ENCODE data around the gene HMGXB3.

GRCh38 chr5:149988126-149988525, 12.4 kb upstream of the HMGXB3 start:
- TF ChIP-seq, protein P1, sequence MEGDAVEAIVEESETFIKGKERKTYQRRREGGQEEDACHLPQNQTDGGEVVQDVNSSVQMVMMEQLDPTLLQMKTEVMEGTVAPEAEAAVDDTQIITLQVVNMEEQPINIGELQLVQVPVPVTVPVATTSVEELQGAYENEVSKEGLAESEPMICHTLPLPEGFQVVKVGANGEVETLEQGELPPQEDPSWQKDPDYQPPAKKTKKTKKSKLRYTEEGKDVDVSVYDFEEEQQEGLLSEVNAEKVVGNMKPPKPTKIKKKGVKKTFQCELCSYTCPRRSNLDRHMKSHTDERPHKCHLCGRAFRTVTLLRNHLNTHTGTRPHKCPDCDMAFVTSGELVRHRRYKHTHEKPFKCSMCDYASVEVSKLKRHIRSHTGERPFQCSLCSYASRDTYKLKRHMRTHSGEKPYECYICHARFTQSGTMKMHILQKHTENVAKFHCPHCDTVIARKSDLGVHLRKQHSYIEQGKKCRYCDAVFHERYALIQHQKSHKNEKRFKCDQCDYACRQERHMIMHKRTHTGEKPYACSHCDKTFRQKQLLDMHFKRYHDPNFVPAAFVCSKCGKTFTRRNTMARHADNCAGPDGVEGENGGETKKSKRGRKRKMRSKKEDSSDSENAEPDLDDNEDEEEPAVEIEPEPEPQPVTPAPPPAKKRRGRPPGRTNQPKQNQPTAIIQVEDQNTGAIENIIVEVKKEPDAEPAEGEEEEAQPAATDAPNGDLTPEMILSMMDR (IDR thresholded peaks at IDR 0.05), result no peak
- no peak for TF ChIP-seq EZH2 (IDR thresholded peaks at IDR 0.05)
- no peak for TF ChIP-seq EZH2phosphoT487 (IDR thresholded peaks at IDR 0.05)

Data from neural progenitor cell (in vitro differentiated cells).